Calu3 (cell line): ENCODE measurements around the gene IRAK2. TPM values are rescaled to one million over a fixed set of nuclear protein-coding genes. Genes with fewer than 3 reads are reported as not detected.
"Not testable (repeated sequence)": the region's sequence is repeated elsewhere in the genome, so short reads cannot be mapped to it uniquely, and the experiment has no call there.

Experiments
- BruUV-seq: library from RNA; stranded (reverse); fragments of 400-500 nt; replicated peaks from 2 replicates; lab custom pipeline; 2021; lab: Mats Ljungman, UMichigan
- CTCF ChIA-PET: fragments of 300-600 bp; sonication (Branson Sonifier 250); formaldehyde crosslinking; loops from one replicate; lab custom pipeline; 2022; ENCODE audit warnings: antibody characterized with exemption; lab: Charles Lee
- DNase-seq: peaks from one replicate; pipeline ENCODE4 v3.0.0; 2022
- H3K27ac Mint-ChIP-seq: one replicate; pipeline ENCODE4 v1.8.0; 2022; ENCODE audit warnings: mixed read lengths; ENCODE audit not compliant: unreplicated experiment
- H3K27me3 Mint-ChIP-seq: one replicate; pipeline ENCODE4 v1.8.0; 2022; ENCODE audit warnings: mixed read lengths; ENCODE audit not compliant: unreplicated experiment
- H3K36me3 Mint-ChIP-seq: one replicate; pipeline ENCODE4 v1.8.0; 2022; ENCODE audit warnings: mild to moderate bottlenecking, moderate library complexity, mixed read lengths; ENCODE audit not compliant: insufficient read depth, unreplicated experiment
- H3K4me1 Mint-ChIP-seq: one replicate; pipeline ENCODE4 v1.8.0; 2022; ENCODE audit warnings: mild to moderate bottlenecking, low read depth, mixed read lengths; ENCODE audit not compliant: unreplicated experiment
- H3K4me3 Mint-ChIP-seq: one replicate; pipeline ENCODE4 v1.8.0; 2022; ENCODE audit warnings: mild to moderate bottlenecking, low read depth, moderate library complexity, mixed read lengths; ENCODE audit not compliant: unreplicated experiment
- H3K9me3 Mint-ChIP-seq: one replicate; pipeline ENCODE4 v1.8.0; 2022; ENCODE audit warnings: low read depth, mixed read lengths; ENCODE audit not compliant: unreplicated experiment
- intact Hi-C: fragments of 100-400 bp; cut with micrococcal nuclease; formaldehyde crosslinking; loops from one replicate; pipeline ENCODE4 v1.10.0; 2022; ENCODE audit not compliant: unreplicated experiment
- total RNA-seq: library from RNA; stranded (reverse); gene quantifications from 2 replicates; pipeline ENCODE4 v1.2.3, GENCODE V29; 2022
- TF ChIP-seq, protein P1 (sequence below): fragments of 200-600 bp; IDR thresholded peaks from one replicate; pipeline ENCODE4 v1.8.0; 2022; ENCODE audit warnings: antibody characterized with exemption; ENCODE audit not compliant: unreplicated experiment

The IRAK2 gene
- total RNA-seq, 1 experiment from 2014 or later: 31.6 TPM

DNA sequence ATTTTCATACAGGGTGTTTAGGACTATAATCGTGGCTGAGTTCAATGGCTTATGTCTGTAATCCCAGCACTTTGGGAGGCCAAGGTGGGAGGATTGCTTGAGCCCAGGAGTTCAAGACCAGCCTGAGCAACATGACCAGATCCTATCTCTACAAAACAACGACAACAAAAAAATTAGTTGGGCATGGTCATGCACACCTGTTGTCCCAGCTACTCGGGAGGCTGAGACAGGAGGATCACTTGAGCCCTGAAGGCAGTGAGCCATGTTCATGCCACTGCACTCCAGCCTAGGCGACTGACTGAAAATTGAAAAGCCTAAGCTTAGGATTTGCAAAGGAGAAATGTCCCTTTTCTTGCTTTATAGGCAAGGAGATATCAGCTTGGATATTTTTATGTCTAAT is 47.8 kb upstream of the IRAK2 start:
- TF ChIP-seq, protein P1, sequence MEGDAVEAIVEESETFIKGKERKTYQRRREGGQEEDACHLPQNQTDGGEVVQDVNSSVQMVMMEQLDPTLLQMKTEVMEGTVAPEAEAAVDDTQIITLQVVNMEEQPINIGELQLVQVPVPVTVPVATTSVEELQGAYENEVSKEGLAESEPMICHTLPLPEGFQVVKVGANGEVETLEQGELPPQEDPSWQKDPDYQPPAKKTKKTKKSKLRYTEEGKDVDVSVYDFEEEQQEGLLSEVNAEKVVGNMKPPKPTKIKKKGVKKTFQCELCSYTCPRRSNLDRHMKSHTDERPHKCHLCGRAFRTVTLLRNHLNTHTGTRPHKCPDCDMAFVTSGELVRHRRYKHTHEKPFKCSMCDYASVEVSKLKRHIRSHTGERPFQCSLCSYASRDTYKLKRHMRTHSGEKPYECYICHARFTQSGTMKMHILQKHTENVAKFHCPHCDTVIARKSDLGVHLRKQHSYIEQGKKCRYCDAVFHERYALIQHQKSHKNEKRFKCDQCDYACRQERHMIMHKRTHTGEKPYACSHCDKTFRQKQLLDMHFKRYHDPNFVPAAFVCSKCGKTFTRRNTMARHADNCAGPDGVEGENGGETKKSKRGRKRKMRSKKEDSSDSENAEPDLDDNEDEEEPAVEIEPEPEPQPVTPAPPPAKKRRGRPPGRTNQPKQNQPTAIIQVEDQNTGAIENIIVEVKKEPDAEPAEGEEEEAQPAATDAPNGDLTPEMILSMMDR: no peak
- BruUV-seq: no TSS peak
- no peaks in the 10 kb centered on the region for H3K9me3 Mint-ChIP-seq
- DNase-seq: no peak
- H3K27me3 Mint-ChIP-seq: no peaks in the 10 kb centered on the region
- intact Hi-C loops: no loop called here
- CTCF ChIA-PET: no interaction called here
- no peak overlapping the region for H3K27ac Mint-ChIP-seq
- H3K4me1 Mint-ChIP-seq: no peaks in the 10 kb centered on the region
- H3K36me3 Mint-ChIP-seq: peaks cover 31% of the 10 kb centered on the region
- H3K4me3 Mint-ChIP-seq: peak overlapping the region; percentile 99

DNA sequence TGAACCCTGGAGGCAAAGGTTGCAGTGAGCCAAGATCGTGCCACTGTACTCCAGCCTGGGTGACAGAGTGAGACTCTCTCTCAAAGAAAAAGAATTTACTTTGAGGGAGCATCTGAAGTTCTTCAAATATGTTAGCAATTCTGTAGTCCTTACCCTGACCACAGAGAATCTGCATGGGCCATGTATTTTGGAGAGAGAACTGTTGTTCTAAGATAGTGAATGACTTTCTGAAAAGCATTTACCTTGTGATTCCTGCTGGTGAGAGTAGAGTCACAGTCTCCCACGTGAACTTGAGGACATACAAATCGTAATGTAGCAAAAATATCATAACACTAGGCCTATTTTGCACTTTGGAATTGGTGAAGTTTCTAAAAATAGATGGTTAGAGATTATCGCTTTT is 45.3 kb upstream of the IRAK2 start:
- no peak overlapping the region for H3K4me3 Mint-ChIP-seq
- CTCF ChIA-PET: interaction anchor here (0.7 kb wide), 2 partner anchors 234 to 235 kb away, joined by 4 to 5 read pairs; no protein-coding TSS in a partner anchor
- BruUV-seq: no TSS peak
- H3K4me1 Mint-ChIP-seq: no peaks in the 10 kb centered on the region
- peaks cover 2% of the 10 kb centered on the region for H3K9me3 Mint-ChIP-seq
- no peak for DNase-seq
- H3K36me3 Mint-ChIP-seq: peaks cover 44% of the 10 kb centered on the region
- intact Hi-C loops: no loop called here
- H3K27me3 Mint-ChIP-seq: no peaks in the 10 kb centered on the region
- TF ChIP-seq, protein P1: no peak
- H3K27ac Mint-ChIP-seq: no peak overlapping the region

DNA sequence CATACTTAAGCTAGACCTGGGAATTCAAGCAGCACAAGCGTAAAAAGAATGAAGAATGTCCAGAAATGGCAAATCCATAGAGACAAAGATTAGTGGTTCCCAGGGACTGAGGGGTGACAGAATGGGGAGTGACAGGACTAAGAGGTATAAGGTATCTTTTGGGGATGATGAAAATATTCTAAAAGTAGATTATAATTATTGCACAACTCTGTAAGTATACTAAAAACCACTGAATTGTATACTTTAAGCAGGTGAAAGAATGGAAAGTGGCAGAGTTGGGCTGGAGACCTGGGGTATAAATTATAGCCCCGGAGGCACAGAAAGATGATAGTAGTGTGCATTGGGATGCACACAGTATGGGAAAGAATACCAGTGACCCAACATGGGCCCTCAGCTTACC is 43.7 kb upstream of the IRAK2 start:
- H3K27ac Mint-ChIP-seq: no peak overlapping the region
- no peaks in the 10 kb centered on the region for H3K27me3 Mint-ChIP-seq
- intact Hi-C loops: no loop called here
- no peak for DNase-seq
- H3K9me3 Mint-ChIP-seq: peaks cover 2% of the 10 kb centered on the region
- CTCF ChIA-PET: no interaction called here
- H3K36me3 Mint-ChIP-seq: peaks cover 48% of the 10 kb centered on the region
- no TSS peak for BruUV-seq
- H3K4me3 Mint-ChIP-seq: no peak overlapping the region
- TF ChIP-seq, protein P1: no peak
- H3K4me1 Mint-ChIP-seq: no peaks in the 10 kb centered on the region

DNA sequence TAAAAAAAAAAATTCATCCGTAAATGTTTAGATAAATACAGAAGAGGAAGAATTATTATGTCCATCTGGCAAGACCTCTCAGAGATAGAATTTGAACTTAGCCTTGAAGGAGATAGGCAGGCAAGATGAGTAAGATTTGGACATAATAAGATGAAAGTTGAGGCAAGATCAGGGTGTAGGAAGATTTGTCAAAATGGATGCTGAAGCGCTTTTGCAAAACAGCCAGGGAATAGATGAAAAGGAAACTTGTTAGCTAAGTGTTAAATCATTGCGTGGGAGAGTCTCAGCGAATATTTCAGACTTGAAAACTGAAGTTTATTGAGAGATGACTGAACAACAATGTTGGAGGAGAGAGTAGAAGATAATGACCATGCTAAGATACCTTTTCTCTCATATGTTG is 42.0 kb upstream of the IRAK2 start:
- TF ChIP-seq, protein P1: no peak
- DNase-seq: no peak
- H3K4me3 Mint-ChIP-seq: no peak overlapping the region
- H3K36me3 Mint-ChIP-seq: peaks cover 46% of the 10 kb centered on the region
- no TSS peak for BruUV-seq
- H3K9me3 Mint-ChIP-seq: peaks cover 2% of the 10 kb centered on the region
- intact Hi-C loops: no loop called here
- no peak overlapping the region for H3K27ac Mint-ChIP-seq
- CTCF ChIA-PET: no interaction called here
- no peaks in the 10 kb centered on the region for H3K27me3 Mint-ChIP-seq
- H3K4me1 Mint-ChIP-seq: no peaks in the 10 kb centered on the region

DNA sequence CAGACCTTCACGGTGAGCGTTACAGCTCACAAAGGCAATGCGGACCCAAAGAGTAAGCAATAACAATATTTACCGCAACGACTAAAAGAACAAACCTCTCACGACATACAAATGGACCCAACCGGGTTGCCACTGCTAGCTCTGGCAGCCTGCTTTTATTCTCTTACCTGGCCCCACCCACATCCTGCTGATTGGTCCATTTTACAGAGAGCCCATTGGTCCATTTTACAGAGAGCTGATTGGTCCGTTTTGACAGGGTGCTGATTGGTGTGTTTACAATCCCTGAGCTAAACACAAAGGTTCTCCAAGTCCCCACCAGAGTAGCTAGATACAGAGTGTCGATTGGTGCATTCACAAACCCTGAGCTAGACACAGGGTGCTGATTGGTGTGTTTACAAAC is 28.8 kb upstream of the IRAK2 start:
- H3K27me3 Mint-ChIP-seq, BruUV-seq, DNase-seq, H3K4me1 Mint-ChIP-seq, intact Hi-C loops, H3K36me3 Mint-ChIP-seq, H3K27ac Mint-ChIP-seq, CTCF ChIA-PET, H3K4me3 Mint-ChIP-seq, H3K9me3 Mint-ChIP-seq: not testable (repeated sequence)
